22Rv1 (cell line): ENCODE results near the gene SLC7A11.

Experiments
- ZFX ChIP-seq: fragments of 450-650 bp; IDR thresholded peaks from 2 replicates; pipeline ENCODE4 v1.6.1; 2017; ENCODE audit warnings: antibody characterized with exemption, borderline replicate concordance
- TF ChIP-seq, protein P1 (sequence below): fragments of 450-650 bp; IDR thresholded peaks from 2 replicates; pipeline ENCODE4 v1.5.1; 2017; ENCODE audit warnings: mild to moderate bottlenecking

DNA sequence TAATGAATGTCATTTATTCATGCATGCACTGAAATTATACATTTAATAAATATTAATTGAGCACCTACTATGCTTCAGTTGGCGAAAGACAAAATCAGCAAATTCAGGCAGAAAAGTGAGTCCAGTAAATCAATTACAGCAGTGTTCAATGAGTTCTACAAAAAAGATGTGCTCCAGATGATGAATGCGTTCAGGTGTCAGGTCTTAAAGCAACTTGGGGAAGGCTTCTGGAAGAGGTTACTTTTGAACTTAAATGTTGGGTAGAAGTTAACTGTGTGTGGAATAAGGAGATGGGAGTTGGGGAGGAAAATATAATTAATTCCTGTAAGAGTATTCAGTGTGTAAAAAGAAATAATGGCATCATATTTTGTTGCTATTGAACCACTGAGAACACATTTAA, 79.0 kb downstream of the SLC7A11 start:
- TF ChIP-seq, protein P1, sequence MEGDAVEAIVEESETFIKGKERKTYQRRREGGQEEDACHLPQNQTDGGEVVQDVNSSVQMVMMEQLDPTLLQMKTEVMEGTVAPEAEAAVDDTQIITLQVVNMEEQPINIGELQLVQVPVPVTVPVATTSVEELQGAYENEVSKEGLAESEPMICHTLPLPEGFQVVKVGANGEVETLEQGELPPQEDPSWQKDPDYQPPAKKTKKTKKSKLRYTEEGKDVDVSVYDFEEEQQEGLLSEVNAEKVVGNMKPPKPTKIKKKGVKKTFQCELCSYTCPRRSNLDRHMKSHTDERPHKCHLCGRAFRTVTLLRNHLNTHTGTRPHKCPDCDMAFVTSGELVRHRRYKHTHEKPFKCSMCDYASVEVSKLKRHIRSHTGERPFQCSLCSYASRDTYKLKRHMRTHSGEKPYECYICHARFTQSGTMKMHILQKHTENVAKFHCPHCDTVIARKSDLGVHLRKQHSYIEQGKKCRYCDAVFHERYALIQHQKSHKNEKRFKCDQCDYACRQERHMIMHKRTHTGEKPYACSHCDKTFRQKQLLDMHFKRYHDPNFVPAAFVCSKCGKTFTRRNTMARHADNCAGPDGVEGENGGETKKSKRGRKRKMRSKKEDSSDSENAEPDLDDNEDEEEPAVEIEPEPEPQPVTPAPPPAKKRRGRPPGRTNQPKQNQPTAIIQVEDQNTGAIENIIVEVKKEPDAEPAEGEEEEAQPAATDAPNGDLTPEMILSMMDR = no peak
- no peak for TF ChIP-seq ZFX
